Hematopoietic multipotent progenitor cell treated with erythropoietin and hydrocortisone succinate and interleukin-3 and kit ligand, for 4 days (in vitro differentiated cells): Measurements from ENCODE around the gene ZNF148.
"Not testable (repeated sequence)": the region's sequence is repeated elsewhere in the genome, so short reads cannot be mapped to it uniquely, and the experiment has no call there.

Experiments used
- DNase-seq: peaks from one replicate; pipeline ENCODE4 v3.0.0-alpha.2; 2015

ZNF148 gene

DNA sequence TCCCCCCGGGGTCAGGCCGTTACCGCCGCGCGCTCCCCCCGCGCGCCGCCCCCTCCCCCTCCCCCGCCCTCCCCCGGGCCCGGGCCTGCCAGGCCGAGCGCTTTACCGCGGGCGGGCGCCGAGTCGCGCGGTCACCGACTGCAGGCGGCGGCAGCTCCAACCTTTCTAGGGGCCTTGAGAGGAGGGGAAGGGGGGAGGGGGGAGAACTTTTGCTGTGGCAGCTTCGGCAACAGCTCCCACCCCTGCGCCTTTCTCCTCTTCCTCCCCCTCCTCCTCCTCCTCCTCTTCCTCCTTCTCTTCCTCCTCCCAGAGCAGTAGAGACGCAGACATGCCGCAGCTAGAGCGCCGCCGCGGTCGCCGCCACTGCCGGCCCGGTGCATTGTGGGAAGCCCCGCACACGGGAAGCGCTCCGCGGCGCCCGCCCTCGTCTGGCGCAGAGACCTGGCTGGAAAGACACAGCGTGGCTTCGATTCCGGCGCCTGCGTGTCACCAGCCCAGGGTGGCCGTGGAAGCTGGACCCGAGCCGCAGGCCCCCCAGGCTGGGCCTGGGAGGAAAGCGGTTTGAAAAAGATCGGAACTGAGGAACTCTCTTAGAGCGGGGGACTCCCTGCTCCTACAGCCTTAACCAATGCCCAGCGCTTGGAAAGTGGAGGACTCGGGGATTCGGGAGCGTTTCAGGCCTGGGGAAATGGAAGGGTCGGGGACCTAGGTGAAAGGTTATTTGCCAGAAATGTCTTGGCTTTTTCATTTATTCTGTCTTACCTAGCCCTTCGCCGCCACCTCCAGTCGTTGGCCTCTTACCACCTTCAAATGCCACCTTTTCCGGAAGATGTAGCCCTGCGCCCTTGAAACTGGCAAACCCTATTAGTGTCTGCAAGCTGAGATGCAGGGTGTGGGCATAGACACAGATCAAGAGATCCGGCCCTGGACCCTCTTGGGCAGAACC lies at the start of gene ZNF148:
TSS of gene ZNF148 (minus strand) at position 330 of the 946 bp plus-strand sequence. CDS start 61,685 bp downstream, outside the sequence.
- peak; percentile 95 for DNase-seq

DNA sequence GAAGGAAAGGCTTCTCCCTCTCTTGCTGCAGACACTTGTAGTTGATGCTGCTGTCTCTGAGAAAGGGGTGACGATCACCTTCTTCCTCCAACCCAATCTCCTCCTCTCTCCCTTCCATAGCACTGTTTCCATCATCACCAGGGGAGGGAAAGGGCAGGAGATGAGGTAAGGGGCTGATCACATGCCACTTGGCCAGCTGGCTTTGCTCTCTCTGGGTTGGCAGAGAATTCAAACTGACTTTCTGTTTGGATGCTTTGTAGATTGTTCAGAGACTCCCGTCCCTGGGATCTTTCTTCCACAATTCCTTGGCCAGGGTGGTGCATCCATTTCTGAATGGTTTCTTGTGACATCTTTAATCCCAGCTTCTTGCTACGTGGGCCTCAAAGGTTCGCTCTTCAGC lies 43.2 kb upstream of the ZNF148 start:
- no peak for DNase-seq

GRCh38 chr3:125416235-125416634 lies 41.1 kb upstream of the ZNF148 start:
- DNase-seq, result no peak

DNA sequence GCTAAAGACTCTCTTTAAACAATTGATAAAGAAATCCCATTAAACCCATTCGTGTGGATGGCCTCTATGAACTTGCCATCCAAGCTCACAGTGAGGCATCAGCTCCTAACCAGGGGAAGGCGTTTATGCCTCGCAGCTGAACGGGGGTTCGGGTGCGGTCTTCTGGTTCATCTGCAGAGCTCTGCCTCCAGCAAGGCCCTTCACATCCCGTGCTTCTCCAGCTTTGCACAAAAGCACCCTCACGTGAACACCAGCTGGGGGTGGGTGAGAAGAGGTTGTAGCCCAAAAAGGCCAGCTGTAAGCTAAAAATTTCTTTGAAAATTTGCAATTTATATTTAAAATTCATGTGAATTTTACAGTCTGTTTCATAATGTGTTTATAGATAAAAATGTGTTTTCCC lies 39.5 kb upstream of the ZNF148 start:
- DNase-seq, result no peak

DNA sequence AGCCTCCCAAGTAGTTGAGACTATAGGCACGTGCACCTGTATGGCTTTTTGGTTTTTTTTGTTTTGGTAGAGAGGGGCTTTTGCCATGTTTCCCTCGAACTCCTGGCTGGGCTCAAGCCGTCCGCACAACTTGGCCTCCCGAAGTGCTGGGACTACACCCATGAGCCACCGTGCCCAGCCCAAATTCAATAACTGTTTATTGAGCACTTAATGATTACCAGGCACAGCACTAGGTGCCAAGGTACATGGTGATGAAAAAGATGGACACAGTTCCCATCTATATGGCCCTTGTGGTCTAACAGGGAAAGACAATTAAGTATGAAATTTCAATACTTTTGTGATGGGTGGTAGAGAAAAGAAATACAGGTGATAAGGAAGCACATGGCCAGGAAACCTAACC lies 35.8 kb upstream of the ZNF148 start:
- DNase-seq, result no peak

- no peak for DNase-seq
Measured at GRCh38 chr3:125406070-125406469, 30.9 kb upstream of the ZNF148 start.

DNA sequence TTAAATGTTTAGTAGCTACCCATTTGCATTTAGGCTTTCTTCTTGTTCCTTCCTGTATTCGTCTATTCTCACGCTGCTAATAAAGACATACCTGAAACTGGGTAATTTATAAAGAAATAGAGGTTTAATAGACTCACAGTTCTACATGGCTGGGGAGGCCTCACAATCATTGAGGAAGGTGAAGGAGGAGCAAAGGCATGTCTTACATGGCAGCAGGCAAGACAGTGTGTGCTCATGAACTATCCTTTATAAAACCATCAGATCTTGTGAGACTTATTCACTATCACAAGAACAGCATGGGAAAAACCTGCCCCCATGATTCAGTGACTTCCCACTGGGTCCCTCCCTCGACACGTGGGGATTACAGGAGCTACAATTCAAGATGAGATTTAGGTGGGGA lies 30.4 kb upstream of the ZNF148 start:
- DNase-seq, result not testable (repeated sequence)

GRCh38 chr3:125403789-125404188 lies 28.7 kb upstream of the ZNF148 start:
- peak; percentile 62 for DNase-seq

- DNase-seq, result no peak
Measured at GRCh38 chr3:125402639-125403038, 27.5 kb upstream of the ZNF148 start.

DNA sequence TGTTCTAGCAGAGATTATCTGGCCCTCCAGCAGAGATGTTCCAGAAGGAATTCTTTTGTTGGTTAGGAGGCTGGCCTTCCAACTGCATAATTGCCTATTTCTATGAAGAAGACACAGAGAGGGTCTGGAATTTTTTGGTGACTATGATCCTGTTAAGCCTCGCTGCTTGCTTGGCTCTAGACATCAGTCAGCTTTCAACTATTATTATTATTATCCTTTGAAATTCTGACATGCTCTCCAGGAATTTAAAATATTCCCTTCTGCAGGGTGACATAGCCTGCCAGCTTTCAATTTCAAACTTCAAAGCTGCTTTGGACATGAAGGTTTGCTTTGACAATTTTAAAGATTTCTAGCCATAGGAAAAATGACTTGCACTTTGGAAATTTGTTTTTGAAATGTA lies 26.3 kb upstream of the ZNF148 start:
- DNase-seq, result no peak

DNA sequence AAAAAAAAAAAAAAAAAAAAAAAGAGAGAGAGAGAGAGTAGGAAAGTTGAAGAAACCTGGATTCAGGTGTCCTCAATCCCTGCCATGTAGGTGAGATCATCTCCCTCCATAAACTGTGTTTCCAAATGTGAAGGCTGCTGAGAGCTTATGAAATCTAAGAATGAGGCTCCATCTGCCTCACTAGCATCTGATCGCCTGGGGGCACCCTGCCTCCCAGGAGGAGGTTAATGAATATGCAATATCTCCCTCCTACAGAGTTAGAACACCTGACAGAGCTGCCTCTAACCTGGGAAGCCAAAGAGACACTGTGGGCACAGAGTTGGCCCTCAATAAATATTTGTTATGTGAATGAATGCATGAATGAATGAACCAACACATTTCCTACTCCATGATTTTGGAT lies 23.8 kb upstream of the ZNF148 start:
- no peak for DNase-seq

GRCh38 chr3:125395091-125395490 lies 20.0 kb upstream of the ZNF148 start:
- DNase-seq, result no peak

DNA sequence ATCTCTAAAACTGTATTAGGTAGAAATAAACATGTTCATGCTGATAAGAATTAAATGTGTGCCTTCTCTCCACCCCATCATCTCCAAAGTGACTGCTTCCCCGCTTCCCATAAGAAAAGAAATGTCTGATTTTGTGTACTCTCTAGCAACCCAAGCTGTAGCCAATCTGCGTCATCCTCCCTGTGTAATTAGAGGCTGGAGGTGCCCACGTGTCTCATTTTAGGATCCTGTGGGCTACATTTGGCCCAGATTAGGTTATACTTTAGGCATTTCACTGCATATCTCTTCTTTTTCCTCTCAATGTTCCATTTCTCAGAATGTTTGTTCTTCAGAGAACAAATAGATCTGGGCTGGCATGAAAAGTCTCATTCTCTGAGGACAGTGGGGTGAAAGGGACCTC lies 19.3 kb upstream of the ZNF148 start:
- DNase-seq, result no peak

GRCh38 chr3:125389282-125389681 lies 14.2 kb upstream of the ZNF148 start:
- no peak for DNase-seq

DNA sequence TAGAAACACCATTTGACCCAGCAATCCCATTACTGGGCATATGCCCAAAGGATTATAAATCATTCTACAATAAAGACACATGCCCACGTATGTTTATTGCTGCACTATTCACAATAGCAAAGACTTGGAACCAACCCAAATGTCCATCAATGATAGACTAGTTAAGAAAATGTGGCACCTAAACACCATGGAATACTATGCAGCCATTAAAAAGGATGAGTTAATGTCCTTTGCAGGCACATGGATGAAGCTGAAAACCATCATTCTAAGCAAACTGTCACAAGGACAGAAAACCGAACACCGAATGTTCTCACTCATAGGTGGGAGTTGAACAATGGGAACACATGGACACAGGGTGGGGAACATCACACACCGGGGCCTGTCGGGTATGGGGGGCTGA lies 13.2 kb upstream of the ZNF148 start:
- not testable (repeated sequence) for DNase-seq

DNA sequence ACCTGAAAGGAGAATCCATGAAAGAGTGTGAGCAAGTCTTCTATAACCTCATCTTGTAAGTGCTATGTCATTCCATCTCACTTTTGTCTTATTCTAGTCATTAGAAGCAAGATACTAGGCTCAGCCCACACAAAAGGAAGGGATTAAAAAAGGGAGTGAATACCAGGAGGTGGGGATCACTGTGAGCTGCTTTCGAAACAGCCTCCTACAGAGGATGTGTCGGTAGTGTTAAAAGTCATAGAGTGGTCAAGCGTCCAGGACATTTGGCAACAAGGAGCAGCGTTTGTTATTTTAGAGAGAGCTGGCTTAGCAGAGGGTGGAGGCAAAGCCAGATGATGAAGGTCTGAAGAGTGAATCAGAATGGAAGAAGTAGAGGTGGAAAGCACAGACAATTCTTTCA lies 11.7 kb upstream of the ZNF148 start:
- no peak for DNase-seq

DNA sequence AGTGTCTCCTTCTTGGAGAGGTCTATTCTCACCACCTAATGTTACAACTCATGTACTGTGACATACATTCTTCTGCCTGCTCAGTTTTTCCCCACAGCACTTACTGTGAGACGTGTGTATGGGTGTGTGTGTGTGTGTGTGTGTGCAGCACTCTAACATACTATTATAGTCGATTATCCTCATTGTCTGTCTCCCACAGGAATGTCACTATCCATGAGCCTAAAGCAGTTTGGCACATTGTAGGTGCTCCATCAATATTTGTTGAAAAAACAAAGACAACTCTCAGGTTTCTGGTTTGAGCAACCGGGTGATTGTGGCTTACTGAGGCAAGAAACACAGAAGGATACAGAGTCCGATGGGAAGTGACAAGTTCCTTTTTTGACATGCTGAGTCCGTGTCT lies 8.6 kb upstream of the ZNF148 start:
- no peak for DNase-seq

DNA sequence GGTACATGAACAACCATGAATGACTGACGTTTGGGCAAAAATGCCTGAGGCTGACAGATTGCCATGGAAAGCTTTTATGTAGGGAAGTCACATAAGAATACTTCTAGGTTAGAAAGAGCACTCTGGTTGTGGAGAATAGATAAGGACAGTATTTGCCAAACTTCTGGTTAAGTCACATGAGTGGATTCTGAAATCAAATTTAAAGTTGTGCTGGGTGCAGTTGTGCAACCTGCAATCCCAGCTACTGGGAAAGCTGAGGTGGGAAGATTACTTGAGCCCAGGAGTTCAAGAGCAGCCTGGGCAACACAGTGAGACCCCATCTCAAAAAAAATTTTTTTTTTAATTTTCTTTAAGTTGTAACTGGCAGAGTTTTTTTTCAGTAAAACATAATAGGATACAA lies 7.2 kb upstream of the ZNF148 start:
- peak; percentile 67 for DNase-seq

- DNase-seq, result peak; percentile 23
Measured at GRCh38 chr3:125381743-125382142, 6.6 kb upstream of the ZNF148 start.

GRCh38 chr3:125381314-125381713 lies 6.2 kb upstream of the ZNF148 start:
- no peak for DNase-seq

DNA sequence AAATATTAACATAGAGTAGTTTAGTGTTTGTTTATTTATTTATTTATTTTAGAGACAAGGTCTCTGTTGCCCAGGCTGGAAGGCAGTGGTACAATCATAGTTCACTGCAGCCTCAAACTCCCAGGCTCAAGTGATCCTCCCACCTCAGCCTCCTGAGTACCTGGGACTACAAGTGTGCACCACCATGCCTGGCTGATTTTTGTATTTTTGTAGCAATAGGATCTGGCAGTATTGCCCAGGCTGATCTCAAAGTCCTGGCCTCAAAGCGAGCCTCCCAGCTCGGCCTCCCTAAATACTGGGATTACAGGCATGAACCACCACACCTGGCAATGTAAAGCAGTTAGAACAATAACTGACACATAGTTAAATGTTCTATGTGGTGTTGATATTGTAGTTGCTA lies 4.4 kb upstream of the ZNF148 start:
- no peak for DNase-seq

GRCh38 chr3:125378762-125379161 lies 3.6 kb upstream of the ZNF148 start:
- DNase-seq, result no peak

- DNase-seq, result peak; percentile 34
Measured at GRCh38 chr3:125375950-125376679, 990 bp upstream of the ZNF148 start.

GRCh38 chr3:125374501-125374995 lies 577 bp downstream of the ZNF148 start:
- peak; percentile 60 for DNase-seq
